Measurements from ENCODE around the gene PLA2G4D.

Gene PLA2G4D

GRCh38 chr15:42036112-42036905 lies 58.1 kb downstream of the PLA2G4D start:
- CTCF ChIA-PET, result interaction anchor here (0.9 to 1.7 kb wide), 3 partner anchors 20 to 48 kb away, joined by 3 to 6 read pairs (median 4); no protein-coding TSS in a partner anchor
- POLR2A ChIA-PET, result no interaction called here
- no peak for DNase-seq (ENCODE audit: low read depth, low spot score)
- no peak for TF ChIP-seq CTCF (IDR thresholded peaks at IDR 0.05; ENCODE audit: insufficient read depth, low read length, missing control alignments)
- H3K4me3 ChIP-seq (ENCODE audit: low read depth, low read length), result no peak overlapping the region

- no peak for TF ChIP-seq CTCF (IDR thresholded peaks at IDR 0.05; ENCODE audit: insufficient read depth, low read length, missing control alignments)
- H3K4me3 ChIP-seq (ENCODE audit: low read depth, low read length), result no peak overlapping the region
- ChIA-PET CTCF (interaction anchor here (1.7 kb wide), 1 partner anchor 21 kb away, joined by 6 read pairs; no protein-coding TSS in a partner anchor), POLR2A (no interaction called here)
- no peak for DNase-seq (ENCODE audit: low read depth, low spot score)
Observed at GRCh38 chr15:42035435-42035761, 59.0 kb downstream of the PLA2G4D start.

GRCh38 chr15:42034628-42035434 lies 59.5 kb downstream of the PLA2G4D start:
- CTCF ChIA-PET, result interaction anchor here (1.7 kb wide), 1 partner anchor 22 kb away, joined by 6 read pairs; no protein-coding TSS in a partner anchor
- no peak overlapping the region for H3K4me3 ChIP-seq (ENCODE audit: low read depth, low read length)
- TF ChIP-seq CTCF (IDR thresholded peaks at IDR 0.05; ENCODE audit: insufficient read depth, low read length, missing control alignments), result no peak
- POLR2A ChIA-PET, result no interaction called here
- no peak for DNase-seq (ENCODE audit: low read depth, low spot score)

- TF ChIP-seq CTCF (IDR thresholded peaks at IDR 0.05; ENCODE audit: insufficient read depth, low read length, missing control alignments), result no peak
- ChIA-PET POLR2A (no interaction called here), CTCF (no interaction called here)
- no peak for DNase-seq (ENCODE audit: low read depth, low spot score)
- H3K4me3 ChIP-seq (ENCODE audit: low read depth, low read length), result no peak overlapping the region
Observed at GRCh38 chr15:42033214-42033873, 61.0 kb downstream of the PLA2G4D start.

GRCh38 chr15:42032376-42033213 lies 61.8 kb downstream of the PLA2G4D start:
- H3K4me3 ChIP-seq (ENCODE audit: low read depth, low read length), result no peak overlapping the region
- ChIA-PET POLR2A (no interaction called here), CTCF (interaction anchor here (0.9 kb wide), 1 partner anchor 11 kb away, joined by 3 read pairs; no protein-coding TSS in a partner anchor)
- no peak for DNase-seq (ENCODE audit: low read depth, low spot score)
- no peak for TF ChIP-seq CTCF (IDR thresholded peaks at IDR 0.05; ENCODE audit: insufficient read depth, low read length, missing control alignments)
